ENCODE measurements around the gene TOPORS. TPM values are rescaled to one million over a fixed set of nuclear protein-coding genes. Genes with fewer than 3 reads are reported as not detected.

The TOPORS gene
- total and polyA plus RNA-seq, 4 donors: 4.8 to 19.9 (median 10.4) TPM

DNA sequence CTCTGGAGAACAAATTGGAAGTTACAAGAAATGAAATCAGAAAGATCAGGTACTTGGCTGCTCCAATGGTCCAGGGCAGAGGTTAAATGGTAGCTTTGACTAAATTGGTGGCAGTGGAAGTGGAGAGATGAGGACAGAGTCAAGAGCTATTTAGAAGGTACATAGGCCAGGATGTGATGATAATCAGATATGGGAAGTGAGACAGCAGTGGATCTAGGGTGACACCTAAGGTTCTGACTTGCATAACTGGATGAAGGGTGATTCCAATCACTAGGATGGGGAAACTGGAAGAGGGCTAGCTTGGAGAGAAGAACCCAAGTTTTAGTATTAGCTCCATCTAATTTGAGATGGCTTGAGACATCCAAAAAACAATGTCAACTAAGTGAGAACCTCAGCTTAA lies 44.5 kb upstream of the TOPORS start:
- Histone ChIP-seq H3K9ac (ENCODE audit: low read depth in 1 of 2, low read length in 2 of 2) (no peak overlapping the region), H3K36me3 (ENCODE audit: control insufficient read depth in 4 of 4, insufficient read depth in 3 of 4, low read depth in 1 of 4, low read length in 3 of 4) (no peaks in the 10 kb centered on the region), H3K9me3 (ENCODE audit: control insufficient read depth in 4 of 4, low read length in 3 of 4) (no peaks in the 10 kb centered on the region), H3K27me3 (ENCODE audit: control insufficient read depth in 4 of 4, insufficient read depth in 4 of 4, low read length in 3 of 4) (no peaks in the 10 kb centered on the region), H3K4me1 (ENCODE audit: control insufficient read depth in 4 of 4, insufficient read depth in 4 of 4, low read length in 3 of 4) (no peaks in the 10 kb centered on the region), H3K4me3 (ENCODE audit: low read depth in 1 of 3, low read length in 3 of 3) (no peak overlapping the region), H3K27ac (ENCODE audit: low read depth in 1 of 2, low read length in 2 of 2) (no peak overlapping the region)
- DNase-seq (ENCODE audit: low spot score): no peak
- no peak for TF ChIP-seq TAF1 (conservative IDR thresholded peaks at IDR 0.05)
- TF ChIP-seq JUND (IDR thresholded peaks at IDR 0.05): no peak
- TF ChIP-seq HNF4G (IDR thresholded peaks at IDR 0.05): no peak
- no peak for TF ChIP-seq YY1 (IDR thresholded peaks at IDR 0.05)
- no peak for TF ChIP-seq RAD21 (IDR thresholded peaks at IDR 0.05)
- TF ChIP-seq, protein P1, sequence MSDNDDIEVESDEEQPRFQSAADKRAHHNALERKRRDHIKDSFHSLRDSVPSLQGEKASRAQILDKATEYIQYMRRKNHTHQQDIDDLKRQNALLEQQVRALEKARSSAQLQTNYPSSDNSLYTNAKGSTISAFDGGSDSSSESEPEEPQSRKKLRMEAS (IDR thresholded peaks at IDR 0.05): no peak
- TF ChIP-seq, protein P2, sequence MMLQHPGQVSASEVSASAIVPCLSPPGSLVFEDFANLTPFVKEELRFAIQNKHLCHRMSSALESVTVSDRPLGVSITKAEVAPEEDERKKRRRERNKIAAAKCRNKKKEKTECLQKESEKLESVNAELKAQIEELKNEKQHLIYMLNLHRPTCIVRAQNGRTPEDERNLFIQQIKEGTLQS (IDR thresholded peaks at IDR 0.05): no peak
- TF ChIP-seq, protein P3, sequence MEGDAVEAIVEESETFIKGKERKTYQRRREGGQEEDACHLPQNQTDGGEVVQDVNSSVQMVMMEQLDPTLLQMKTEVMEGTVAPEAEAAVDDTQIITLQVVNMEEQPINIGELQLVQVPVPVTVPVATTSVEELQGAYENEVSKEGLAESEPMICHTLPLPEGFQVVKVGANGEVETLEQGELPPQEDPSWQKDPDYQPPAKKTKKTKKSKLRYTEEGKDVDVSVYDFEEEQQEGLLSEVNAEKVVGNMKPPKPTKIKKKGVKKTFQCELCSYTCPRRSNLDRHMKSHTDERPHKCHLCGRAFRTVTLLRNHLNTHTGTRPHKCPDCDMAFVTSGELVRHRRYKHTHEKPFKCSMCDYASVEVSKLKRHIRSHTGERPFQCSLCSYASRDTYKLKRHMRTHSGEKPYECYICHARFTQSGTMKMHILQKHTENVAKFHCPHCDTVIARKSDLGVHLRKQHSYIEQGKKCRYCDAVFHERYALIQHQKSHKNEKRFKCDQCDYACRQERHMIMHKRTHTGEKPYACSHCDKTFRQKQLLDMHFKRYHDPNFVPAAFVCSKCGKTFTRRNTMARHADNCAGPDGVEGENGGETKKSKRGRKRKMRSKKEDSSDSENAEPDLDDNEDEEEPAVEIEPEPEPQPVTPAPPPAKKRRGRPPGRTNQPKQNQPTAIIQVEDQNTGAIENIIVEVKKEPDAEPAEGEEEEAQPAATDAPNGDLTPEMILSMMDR (IDR thresholded peaks at IDR 0.05; ENCODE audit: low read depth, low read length, missing input control): no peak
- no peak for TF ChIP-seq FOXA1 (IDR thresholded peaks at IDR 0.05)
- TF ChIP-seq, protein P4, sequence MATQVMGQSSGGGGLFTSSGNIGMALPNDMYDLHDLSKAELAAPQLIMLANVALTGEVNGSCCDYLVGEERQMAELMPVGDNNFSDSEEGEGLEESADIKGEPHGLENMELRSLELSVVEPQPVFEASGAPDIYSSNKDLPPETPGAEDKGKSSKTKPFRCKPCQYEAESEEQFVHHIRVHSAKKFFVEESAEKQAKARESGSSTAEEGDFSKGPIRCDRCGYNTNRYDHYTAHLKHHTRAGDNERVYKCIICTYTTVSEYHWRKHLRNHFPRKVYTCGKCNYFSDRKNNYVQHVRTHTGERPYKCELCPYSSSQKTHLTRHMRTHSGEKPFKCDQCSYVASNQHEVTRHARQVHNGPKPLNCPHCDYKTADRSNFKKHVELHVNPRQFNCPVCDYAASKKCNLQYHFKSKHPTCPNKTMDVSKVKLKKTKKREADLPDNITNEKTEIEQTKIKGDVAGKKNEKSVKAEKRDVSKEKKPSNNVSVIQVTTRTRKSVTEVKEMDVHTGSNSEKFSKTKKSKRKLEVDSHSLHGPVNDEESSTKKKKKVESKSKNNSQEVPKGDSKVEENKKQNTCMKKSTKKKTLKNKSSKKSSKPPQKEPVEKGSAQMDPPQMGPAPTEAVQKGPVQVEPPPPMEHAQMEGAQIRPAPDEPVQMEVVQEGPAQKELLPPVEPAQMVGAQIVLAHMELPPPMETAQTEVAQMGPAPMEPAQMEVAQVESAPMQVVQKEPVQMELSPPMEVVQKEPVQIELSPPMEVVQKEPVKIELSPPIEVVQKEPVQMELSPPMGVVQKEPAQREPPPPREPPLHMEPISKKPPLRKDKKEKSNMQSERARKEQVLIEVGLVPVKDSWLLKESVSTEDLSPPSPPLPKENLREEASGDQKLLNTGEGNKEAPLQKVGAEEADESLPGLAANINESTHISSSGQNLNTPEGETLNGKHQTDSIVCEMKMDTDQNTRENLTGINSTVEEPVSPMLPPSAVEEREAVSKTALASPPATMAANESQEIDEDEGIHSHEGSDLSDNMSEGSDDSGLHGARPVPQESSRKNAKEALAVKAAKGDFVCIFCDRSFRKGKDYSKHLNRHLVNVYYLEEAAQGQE (IDR thresholded peaks at IDR 0.05): no peak
- no peak for TF ChIP-seq SP1 (IDR thresholded peaks at IDR 0.05)
- TF ChIP-seq EGR1 (IDR thresholded peaks at IDR 0.05; ENCODE audit: low read depth in 2 of 2): no peak
- no peak for TF ChIP-seq HNF4A (conservative IDR thresholded peaks at IDR 0.05)

DNA sequence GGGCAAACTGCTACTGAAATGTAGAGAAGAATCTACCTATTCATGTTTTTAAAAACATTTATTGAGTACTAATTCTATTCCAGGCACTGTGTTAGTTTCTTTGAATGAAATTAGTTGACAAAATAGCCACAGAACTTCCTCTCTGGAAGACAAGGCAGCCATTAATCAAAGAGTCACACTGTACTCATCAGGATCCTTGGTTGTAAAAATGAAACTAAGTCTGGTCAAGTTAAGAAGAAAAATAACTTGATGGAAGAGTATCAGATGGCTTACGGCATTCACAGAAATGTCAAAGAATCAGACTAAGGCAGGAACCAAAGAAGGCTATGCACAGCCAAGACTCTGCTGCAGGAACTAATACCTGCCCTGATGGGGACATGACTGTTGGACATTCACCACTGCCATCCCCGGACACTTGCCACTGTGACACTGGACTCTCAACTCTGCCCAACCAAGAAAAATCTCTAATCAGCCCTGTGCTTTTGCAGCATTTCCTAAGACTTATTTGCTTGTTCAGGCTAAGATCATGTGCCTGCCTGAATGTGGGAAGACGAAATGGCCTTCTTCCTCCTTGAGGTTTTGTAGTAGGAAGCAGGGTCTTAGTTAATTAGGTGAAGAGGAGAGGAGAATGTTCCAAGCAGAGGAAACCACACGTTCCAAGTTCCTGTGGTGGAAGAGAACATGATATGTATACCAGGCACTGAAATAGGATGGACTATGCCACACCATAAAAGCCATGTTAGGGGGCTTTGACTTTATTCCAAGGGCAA lies 43.9 kb upstream of the TOPORS start:
- 60% methylated on average over 4 of the region's 4 CpGs for WGBS

More for the DNA sequence above, 43.9 kb upstream of the TOPORS start:
- no peak overlapping the region for H3K27ac ChIP-seq (ENCODE audit: low read depth in 1 of 2, low read length in 2 of 2)
- no peaks in the 10 kb centered on the region for H3K4me1 ChIP-seq (ENCODE audit: control insufficient read depth in 4 of 4, insufficient read depth in 4 of 4, low read length in 3 of 4)
- H3K4me3 ChIP-seq (ENCODE audit: low read depth in 1 of 3, low read length in 3 of 3): no peak overlapping the region
- no peak for DNase-seq (ENCODE audit: low spot score)
- no peak overlapping the region for H3K9ac ChIP-seq (ENCODE audit: low read depth in 1 of 2, low read length in 2 of 2)
- no peaks in the 10 kb centered on the region for H3K36me3 ChIP-seq (ENCODE audit: control insufficient read depth in 4 of 4, insufficient read depth in 3 of 4, low read depth in 1 of 4, low read length in 3 of 4)
- H3K9me3 ChIP-seq (ENCODE audit: control insufficient read depth in 4 of 4, low read length in 3 of 4): no peaks in the 10 kb centered on the region
- H3K27me3 ChIP-seq (ENCODE audit: control insufficient read depth in 4 of 4, insufficient read depth in 4 of 4, low read length in 3 of 4): no peaks in the 10 kb centered on the region
- TF ChIP-seq, protein P1 (IDR thresholded peaks at IDR 0.05): peak; percentile 19
- TF ChIP-seq EGR1 (IDR thresholded peaks at IDR 0.05; ENCODE audit: low read depth in 2 of 2): no peak
